HG02870 (cell line): ENCODE measurements around the gene SPAG9.

ENCODE experiments used
- ATAC-seq: cut with Tn5 transposase; IDR thresholded peaks from one replicate; pipeline ENCODE4 v1.9.1; 2021; ENCODE audit warnings: mild to moderate bottlenecking, moderate library complexity; ENCODE audit not compliant: unreplicated experiment

SPAG9 gene

DNA sequence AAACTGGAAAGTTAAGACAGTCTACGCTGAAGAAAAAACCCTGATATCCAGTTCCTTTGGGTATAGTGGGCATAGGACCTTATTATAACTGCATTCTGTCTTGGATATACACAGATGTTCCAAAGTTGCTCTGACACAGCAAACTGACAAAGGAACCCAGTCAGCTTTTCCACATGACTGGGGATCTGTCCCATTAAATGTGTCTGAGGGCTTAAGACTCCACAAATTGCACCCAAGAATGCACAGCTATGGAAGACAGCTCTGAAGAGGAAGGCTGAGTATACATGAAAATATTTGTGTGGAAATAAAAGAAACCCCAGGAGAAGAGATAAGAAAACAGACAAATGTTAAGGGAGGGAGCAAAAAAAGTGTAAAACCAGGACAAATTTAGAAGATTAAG is 114.1 kb downstream of the SPAG9 start:
- no peak for ATAC-seq

GRCh38 chr17:51005768-51006167 is 114.9 kb downstream of the SPAG9 start:
- no peak for ATAC-seq

DNA sequence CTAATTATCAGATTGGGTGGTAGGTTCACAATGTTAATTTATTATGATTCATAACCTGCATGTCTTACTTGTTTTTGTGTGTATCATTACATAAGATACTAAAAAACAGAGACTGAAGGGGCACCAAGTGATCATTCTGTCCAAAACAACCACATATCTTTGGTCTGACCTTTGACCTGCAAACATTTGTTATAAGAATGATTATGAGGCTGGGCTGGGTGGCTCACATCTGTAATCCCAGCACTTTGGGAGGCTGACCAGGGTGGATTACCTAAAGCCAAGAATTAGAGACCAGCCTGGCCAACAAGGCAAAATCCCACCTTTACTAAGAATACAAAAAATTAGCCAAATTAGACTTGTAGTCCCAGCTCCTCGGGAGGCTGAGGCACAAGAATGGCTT is 116.4 kb downstream of the SPAG9 start:
- ATAC-seq, result no peak

DNA sequence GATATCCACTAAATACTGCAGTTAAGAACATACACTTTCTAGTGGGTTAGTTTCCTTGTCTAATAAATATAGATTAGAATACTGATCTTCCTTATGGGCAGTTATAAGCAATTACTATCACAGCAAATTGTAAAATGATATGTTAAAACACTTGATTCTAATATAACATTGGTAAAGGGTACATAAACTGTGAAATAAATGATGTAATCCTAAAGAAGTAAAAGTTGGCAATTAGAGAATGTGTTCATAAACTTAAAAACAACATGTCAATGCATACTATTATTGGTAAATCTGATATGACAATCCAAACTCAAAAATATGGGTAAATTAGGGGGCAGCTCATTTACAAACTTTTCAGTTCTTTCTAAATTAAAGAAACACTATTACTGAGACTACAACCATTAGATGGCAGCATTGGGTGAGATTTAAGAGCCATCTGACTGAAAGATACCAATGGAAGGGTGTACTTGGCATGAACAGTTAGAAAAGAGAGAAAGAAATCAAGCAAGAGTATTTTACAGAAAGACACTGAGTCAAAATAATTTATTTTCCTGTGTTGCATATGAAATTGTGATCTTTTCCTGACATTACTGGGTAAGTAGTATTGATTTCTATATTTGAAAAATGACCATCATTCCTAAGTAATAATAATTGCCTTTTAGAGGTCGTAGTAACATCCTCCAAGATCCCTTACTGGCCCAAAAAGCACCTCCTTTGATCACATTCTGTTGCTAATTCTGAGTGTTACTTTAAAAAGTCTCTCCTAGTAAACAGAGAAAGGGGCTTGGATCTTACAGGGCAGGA is 119.6 kb downstream of the SPAG9 start:
- ATAC-seq, result peak; percentile 47

DNA sequence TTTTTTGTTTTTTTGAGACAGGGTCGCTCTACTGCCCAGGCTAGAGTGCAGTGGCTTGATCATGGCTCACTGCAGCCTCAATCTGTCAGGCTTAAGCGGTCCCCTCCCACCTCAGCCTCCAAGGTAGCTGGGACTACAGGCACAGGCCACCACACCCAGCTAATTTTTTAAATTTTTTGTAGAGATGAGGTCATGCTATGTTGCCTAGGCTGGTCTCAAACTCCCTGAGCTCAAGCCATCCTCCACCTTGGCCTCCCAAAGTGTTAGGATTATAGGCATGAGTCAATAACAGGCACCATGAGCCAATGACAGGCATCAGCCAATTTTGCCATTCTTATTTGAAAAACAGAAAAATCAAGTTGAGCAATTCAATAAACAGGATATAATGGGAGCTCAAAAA is 125.0 kb downstream of the SPAG9 start:
- no peak for ATAC-seq

DNA sequence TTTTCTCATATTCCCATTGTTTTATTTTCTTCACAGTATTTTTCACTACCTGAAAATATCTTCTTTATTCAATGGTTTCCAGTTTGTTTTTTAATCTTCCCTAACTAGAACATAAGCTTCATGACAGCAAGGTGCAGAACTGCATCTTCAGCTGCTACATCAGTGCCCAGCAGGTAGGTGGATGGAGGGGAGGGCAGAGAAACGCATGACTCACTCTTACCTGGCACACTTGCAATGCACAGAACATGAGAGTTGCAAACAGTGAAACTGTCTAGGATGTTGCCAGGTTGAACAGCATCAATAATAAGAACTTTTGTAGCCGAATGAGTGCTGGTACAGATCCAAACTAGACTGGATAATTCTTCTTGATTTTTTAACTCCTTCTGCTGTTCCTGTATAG is 127.1 kb downstream of the SPAG9 start:
- no peak for ATAC-seq

- ATAC-seq, result no peak
These were observed 131.5 kb downstream of the SPAG9 start for GRCh38 chr17:50989149-50989548.

DNA sequence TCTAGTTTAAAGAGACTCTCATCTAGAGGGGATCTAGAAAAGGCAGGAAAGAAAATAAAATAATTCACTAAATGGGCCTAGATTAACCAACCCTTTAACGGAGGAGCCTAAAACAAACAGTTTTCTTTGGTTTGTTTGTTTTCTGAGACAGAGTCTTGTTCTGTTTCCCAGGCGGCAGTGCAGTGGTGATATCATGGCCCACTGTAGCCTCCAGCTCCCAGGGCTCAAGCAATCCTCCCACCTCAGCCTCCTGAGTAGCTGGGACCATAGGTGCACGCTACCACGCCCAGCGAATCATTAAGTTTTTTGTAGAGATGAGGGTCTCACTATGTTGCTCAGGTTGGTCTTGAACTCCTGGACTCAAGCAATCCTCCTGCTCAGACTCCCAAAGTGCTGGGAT is 132.2 kb downstream of the SPAG9 start:
- no peak for ATAC-seq

GRCh38 chr17:50986989-50987660 is 133.5 kb downstream of the SPAG9 start:
- no peak for ATAC-seq

DNA sequence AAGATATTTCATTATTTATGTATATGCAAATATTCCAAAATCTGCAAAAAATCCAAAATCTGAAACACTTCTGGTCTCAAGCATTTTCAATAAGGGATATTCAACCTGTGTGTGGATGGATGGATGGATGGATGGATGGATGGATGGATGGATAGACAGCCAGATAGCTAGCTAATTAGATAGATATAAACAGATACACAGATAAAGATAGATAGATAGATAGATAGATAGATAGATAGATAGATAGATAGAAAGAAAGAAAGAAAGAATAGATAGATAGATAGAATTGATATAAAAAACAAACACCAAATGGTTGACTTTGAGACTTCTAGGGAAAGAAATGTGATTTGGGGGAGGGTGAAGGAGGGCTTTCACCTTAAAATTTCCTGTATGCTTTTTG is 139.4 kb downstream of the SPAG9 start:
- no peak for ATAC-seq

DNA sequence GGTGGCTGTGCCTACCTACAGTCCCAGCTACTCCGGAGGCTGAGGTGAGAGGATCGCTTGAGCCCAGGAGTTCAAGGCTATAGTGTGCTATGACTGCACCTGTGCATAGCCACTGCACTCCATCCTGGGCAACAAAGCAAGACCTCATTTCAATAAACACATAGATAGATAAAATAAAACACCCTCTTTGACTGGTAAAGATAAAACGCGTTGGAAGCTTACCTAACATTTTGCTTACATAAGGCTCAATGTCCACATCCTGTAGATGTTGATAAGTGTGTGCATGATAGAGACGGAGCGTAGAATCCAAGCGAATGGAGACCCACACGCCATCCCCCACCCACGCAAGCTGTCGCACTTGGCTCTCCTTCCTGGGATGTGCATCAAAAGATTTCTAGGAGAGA is 141.1 kb downstream of the SPAG9 start:
- ATAC-seq, result no peak

DNA sequence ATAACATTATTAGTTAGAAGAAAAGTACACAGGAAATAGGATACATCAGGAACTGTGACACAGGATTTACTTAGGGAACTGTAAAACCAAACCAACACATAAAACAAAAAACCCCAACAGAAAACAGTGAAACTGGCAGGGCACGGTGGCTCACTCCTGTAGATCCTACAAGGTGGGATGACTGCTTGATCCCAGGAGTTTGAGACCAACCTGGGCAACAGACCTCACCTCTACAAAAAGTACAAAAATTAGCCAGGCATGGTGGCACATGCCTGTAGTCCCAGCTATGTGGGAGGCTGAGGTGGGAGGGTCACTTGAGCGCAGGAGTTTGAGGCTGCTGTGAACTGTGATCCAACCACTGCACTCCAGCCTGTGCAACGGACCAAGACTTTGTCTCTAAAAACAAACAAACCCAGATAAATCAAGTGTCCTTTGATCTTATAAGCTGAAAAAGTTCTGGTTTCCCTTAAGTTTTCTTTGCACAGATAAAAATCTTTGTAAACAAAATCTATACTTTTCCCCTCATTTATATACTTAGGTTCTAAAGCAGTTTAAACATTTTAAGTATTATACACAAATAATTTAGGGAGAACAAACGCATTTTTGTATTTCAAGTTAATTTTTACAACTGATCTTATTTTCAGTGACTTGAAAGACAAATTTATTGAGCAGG is 143.0 kb downstream of the SPAG9 start:
- ATAC-seq, result no peak

- ATAC-seq, result no peak
These were observed 143.7 kb downstream of the SPAG9 start for GRCh38 chr17:50976951-50977472.

DNA sequence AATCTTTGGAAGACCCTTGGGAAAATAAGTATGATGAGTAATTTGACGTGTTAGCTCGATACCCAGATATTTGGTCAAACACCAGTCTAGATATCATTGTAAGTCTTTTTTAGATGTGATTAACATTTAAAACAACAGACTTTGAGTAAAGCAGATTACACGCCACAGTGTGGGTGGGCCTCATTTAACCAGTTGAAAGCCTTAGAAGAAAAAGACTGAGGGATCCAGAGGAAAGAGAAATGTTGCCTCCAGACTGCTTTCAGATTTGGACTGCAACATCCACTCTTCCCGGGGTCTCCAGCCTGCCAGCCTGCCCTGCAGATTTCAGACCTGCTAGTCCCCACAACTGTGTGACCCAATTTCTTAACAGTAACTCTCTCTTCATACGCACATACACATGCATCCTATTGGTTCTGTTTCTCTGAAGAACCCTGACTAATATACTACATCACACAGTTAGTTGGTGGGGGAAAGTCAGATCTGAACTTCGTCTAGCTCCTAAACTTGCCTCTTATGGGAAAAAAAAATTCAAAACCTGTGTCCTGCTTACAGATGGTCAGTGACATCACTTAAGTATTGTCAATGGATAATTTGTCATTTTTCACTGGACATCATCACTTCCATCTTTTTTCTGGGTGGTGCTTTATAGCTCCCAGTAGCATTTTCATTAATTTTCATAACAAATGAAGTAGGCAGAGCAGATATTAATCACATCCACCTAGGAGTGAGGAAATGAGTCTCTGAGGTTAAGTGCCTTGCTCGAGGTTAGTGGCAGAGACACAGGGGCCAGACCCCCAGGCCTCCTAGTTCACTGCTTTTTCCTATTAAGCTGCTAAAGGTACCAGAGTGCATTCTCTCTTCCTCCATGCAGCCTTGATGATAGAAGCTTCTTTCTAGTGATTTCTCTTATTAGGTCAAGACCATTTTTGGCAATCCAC is 146.8 kb downstream of the SPAG9 start:
- ATAC-seq, result no peak

DNA sequence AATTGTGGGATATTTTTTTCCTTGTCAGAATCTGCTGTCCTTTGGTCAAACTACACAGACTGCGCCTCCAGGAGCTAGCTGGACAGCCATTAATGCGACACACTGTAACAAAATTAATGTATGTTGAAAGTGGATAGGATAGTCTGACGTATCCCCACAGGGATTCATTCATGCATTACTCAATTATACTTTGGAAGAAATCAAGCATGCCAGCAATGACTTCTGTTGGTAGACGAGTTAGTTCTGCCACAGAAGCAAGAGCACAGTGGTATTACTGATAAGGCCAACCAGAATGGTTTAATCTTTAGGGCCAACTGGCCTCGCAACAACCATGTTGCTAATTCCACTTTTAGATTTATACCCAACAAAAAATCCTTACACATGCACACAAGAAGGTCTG is 148.1 kb downstream of the SPAG9 start:
- no peak for ATAC-seq

DNA sequence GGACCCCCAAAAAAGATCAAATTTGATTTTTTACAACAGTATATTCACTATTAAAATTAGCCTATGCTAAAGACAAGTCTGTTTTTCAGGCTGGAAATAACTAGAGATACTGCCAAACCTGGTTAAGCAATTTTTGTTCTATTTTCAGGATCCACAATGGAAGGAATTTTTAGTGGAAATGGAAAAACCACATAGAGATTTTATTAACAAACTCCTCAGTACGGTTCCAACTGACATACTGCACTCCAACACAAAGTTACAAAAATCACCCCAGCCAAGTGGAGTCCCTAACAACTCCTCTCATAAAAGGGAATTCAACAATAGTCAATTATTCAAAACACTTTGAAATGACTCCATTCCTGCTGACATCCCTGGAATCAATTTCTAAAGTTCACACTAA is 152.9 kb downstream of the SPAG9 start:
- no peak for ATAC-seq

DNA sequence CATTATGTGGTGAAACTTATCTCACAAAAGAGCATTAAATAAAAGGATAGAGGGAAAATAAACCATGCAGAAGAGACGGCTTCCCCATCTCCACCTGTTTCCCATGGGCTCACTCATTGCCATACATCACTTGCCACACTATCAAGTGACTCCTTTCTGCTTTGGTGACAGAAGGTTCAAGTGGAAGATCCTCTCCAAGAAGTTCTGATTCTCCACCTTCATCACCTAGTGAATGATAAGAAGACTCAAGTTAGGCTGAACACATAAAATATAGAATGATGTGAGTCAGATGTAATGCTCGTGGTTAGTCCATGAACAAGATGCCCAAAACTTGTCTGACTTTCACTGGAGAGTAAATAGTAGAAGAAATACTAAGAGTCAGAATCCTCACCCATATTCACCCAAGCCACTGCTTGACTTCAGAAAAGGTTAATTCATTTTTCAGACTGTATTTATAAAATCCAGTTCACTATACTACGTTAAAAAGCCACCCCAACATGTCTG is 154.5 kb downstream of the SPAG9 start:
- no peak for ATAC-seq

GRCh38 chr17:50963139-50963538 is 157.5 kb downstream of the SPAG9 start:
- ATAC-seq, result no peak

DNA sequence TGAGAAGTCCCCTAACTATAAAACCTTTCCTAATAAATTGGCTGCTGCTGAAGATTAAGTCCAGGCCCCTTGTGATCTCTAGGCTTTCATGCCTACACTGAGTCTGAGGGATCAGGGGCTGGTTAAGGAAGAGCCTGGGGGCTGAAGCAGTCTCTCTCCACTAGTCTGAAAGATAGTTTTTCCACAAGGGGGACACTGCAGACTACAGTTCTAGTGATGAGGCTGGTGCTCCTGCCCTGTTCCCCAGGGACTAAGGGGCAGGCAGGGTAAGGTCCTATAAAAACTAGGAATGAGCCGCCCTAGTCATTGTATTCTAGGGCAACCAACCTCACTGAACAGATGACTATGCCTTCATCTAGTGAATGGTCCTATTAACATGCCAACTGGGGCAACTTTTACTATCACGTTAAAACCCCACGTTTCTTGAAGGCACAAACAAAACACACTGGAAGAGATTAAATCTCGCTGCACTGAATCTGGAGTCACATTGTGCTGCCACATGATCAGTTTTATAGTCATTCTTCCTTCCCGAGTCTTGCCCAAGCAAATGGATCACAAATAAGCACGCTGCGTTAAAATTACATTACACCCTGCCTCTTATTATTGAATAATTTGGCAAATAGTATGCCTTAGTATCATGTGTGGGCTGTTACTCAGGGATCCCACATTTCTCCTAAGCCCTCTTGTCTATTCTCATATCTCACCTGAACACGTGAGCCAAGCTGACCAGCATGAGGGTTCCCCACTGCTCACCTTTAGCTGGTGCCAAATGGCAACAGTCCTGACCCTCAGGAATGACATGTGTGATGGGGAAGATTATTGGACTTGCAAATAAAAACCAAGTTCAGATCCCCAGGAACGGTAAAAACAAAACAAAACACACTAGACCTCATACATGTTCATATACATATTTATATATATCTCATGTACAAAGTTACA is 159.1 kb downstream of the SPAG9 start:
- ATAC-seq, result no peak
